ENCODE measurements around the gene NPHP3. TPM values are rescaled to one million over a fixed set of nuclear protein-coding genes. Genes with fewer than 3 reads are reported as not detected.
A peak's percentile ranks its signal among the peaks of the same experiment; 100 is the strongest.

Gene NPHP3
- total RNA-seq, 1 experiment from 2014 or later: 26.5 TPM

DNA sequence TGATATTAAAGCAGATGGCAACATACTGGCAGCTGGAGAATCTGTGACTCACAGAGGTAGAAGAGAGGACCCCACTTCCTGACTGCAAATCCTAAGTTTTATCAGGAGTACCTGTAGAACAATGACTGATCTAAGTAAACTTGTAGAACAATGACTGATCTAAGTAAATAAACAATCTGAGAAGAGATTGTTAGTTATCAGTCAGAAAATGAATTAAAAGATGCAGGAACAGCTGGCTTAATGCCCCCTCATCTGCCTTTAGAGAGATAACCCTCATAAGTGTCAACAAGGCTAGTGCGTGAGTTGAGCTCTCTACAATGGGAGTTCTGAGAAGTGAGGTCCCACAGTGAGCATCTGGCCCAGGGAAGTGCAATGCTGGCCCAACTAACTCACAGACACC, 77.2 kb downstream of the NPHP3 start:
- no TSS peak for BruUV-seq (replicated peaks)
- H3K9me2 ChIP-seq (ENCODE audit: insufficient read depth): no peaks in the 10 kb centered on the region
- no peaks in the 10 kb centered on the region for H4K20me1 ChIP-seq (ENCODE audit: insufficient read depth)
- H3F3A ChIP-seq (ENCODE audit: insufficient read depth, low read depth): no peaks in the 10 kb centered on the region
- no peak overlapping the region for H3K4me3 ChIP-seq
- DNase-seq: peak in 1 of 2 experiments; percentile 15
- H3K27me3 ChIP-seq (ENCODE audit: insufficient read depth, low read depth): no peaks in the 10 kb centered on the region
- TF ChIP-seq, protein P1, sequence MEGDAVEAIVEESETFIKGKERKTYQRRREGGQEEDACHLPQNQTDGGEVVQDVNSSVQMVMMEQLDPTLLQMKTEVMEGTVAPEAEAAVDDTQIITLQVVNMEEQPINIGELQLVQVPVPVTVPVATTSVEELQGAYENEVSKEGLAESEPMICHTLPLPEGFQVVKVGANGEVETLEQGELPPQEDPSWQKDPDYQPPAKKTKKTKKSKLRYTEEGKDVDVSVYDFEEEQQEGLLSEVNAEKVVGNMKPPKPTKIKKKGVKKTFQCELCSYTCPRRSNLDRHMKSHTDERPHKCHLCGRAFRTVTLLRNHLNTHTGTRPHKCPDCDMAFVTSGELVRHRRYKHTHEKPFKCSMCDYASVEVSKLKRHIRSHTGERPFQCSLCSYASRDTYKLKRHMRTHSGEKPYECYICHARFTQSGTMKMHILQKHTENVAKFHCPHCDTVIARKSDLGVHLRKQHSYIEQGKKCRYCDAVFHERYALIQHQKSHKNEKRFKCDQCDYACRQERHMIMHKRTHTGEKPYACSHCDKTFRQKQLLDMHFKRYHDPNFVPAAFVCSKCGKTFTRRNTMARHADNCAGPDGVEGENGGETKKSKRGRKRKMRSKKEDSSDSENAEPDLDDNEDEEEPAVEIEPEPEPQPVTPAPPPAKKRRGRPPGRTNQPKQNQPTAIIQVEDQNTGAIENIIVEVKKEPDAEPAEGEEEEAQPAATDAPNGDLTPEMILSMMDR (conservative IDR thresholded peaks at IDR 0.05): no peak
- TF ChIP-seq EZH2 (IDR thresholded peaks at IDR 0.05; ENCODE audit: low read depth): no peak
- intact Hi-C loops (cut with micrococcal nuclease; ENCODE audit: unreplicated experiment): loop anchor here (10.0 kb wide), 1 partner anchor 390 kb away; no protein-coding TSS in a partner anchor
- CTCF ChIA-PET: interaction anchor here (0.6 kb wide), 1 partner anchor 130 kb away, joined by 6 read pairs; no protein-coding TSS in a partner anchor
- no peaks in the 10 kb centered on the region; the same call in 1 of the 2 replicates for H3K9me3 ChIP-seq (ENCODE audit: insufficient read depth, low read depth)
- H3K27ac ChIP-seq: no peak overlapping the region
- no peaks in the 10 kb centered on the region for H3K36me3 ChIP-seq (ENCODE audit: low read depth)
- no peaks in the 10 kb centered on the region for H3K4me1 ChIP-seq (replicated peaks; ENCODE audit: insufficient read depth)
- no peak overlapping the region for H2AFZ ChIP-seq
- no peak overlapping the region for H3K4me2 ChIP-seq
- POLR2A ChIA-PET (ENCODE audit: unreplicated experiment): no interaction called here
- H3K79me2 ChIP-seq (ENCODE audit: low read depth): no peaks in the 10 kb centered on the region

DNA sequence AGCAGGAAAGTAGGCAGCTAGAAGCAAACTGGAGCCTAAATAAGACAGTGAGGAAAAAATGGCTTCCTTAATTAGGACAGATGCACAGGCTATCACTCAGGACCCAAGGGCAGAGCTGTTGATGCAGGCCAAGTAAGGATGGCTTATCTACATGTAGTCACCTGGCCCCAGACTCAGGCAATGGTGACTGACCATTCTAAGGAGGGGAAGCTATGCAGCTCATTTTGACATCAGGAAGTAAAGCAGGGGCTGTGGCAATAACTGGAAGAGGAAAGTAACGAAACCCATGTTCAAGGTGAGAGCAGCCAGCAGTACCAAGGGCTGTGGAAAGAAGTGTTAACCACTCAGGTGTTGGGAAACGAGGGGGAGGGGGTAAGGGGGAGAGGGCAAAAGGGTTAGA, 78.8 kb downstream of the NPHP3 start:
- Histone ChIP-seq H3K36me3 (ENCODE audit: low read depth) (no peaks in the 10 kb centered on the region), H3F3A (ENCODE audit: insufficient read depth, low read depth) (no peaks in the 10 kb centered on the region), H3K79me2 (ENCODE audit: low read depth) (no peaks in the 10 kb centered on the region), H3K27ac (no peak overlapping the region), H3K4me1 (replicated peaks; ENCODE audit: insufficient read depth) (no peaks in the 10 kb centered on the region), H4K20me1 (ENCODE audit: insufficient read depth) (no peaks in the 10 kb centered on the region), H3K9me2 (ENCODE audit: insufficient read depth) (no peaks in the 10 kb centered on the region), H3K27me3 (ENCODE audit: insufficient read depth, low read depth) (no peaks in the 10 kb centered on the region), H3K9me3 (ENCODE audit: insufficient read depth, low read depth) (no peaks in the 10 kb centered on the region; the same call in 1 of the 2 replicates), H2AFZ (no peak overlapping the region), H3K4me3 (no peak overlapping the region), H3K4me2 (no peak overlapping the region)
- ChIA-PET CTCF (interaction anchor here (0.8 to 1.5 kb wide), 4 partner anchors 101 to 294 kb away, joined by 3 to 6 read pairs (median 4); no protein-coding TSS in a partner anchor), POLR2A (ENCODE audit: unreplicated experiment) (interaction anchor here (0.6 kb wide), 1 partner anchor 299 kb away, joined by 5 read pairs; no protein-coding TSS in a partner anchor)
- TF ChIP-seq EZH2 (IDR thresholded peaks at IDR 0.05; ENCODE audit: low read depth): no peak
- TF ChIP-seq, protein P1 (conservative IDR thresholded peaks at IDR 0.05): no peak
- DNase-seq: no peak
- no TSS peak for BruUV-seq (replicated peaks)
- intact Hi-C loops (cut with micrococcal nuclease; ENCODE audit: unreplicated experiment): loop anchor here (2.0 to 10.0 kb wide), 2 partner anchors 291 to 389 kb away; no protein-coding TSS in a partner anchor

DNA sequence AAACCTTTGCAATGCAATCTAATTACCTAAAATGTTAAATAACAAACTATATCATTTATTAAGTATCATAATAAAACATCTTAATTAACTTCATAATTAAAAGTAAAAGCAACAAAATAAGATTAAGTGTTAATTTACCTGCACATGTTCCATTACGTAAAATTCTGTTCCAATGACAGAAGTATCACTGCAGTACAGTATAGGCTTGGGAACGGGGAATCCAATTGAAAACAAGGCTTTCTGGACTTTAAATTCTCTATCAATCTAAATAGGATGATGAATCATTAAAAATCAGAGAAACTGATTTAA, 79.7 kb downstream of the NPHP3 start:
- POLR2A ChIA-PET (ENCODE audit: unreplicated experiment): interaction anchor here (0.7 kb wide), 1 partner anchor 288 kb away, joined by 4 read pairs; no protein-coding TSS in a partner anchor
- Histone ChIP-seq H3K27me3 (ENCODE audit: insufficient read depth, low read depth) (no peaks in the 10 kb centered on the region), H3K36me3 (ENCODE audit: low read depth) (no peaks in the 10 kb centered on the region), H2AFZ (no peak overlapping the region), H3F3A (ENCODE audit: insufficient read depth, low read depth) (no peaks in the 10 kb centered on the region), H3K4me1 (replicated peaks; ENCODE audit: insufficient read depth) (peaks cover 6% of the 10 kb centered on the region; the same call in 1 of the 2 replicates), H3K9me3 (ENCODE audit: insufficient read depth, low read depth) (no peaks in the 10 kb centered on the region; the same call in 1 of the 2 replicates), H4K20me1 (ENCODE audit: insufficient read depth) (no peaks in the 10 kb centered on the region), H3K79me2 (ENCODE audit: low read depth) (no peaks in the 10 kb centered on the region), H3K9me2 (ENCODE audit: insufficient read depth) (no peaks in the 10 kb centered on the region), H3K4me2 (no peak overlapping the region), H3K27ac (no peak overlapping the region), H3K4me3 (no peak overlapping the region)
- BruUV-seq (replicated peaks): no TSS peak
- CTCF ChIA-PET: interaction anchor here (1.0 to 2.0 kb wide), 3 partner anchors 100 to 294 kb away, joined by 3 to 11 read pairs (median 5); no protein-coding TSS in a partner anchor
- TF ChIP-seq, protein P1 (conservative IDR thresholded peaks at IDR 0.05): peak; percentile 27
- TF ChIP-seq EZH2 (IDR thresholded peaks at IDR 0.05; ENCODE audit: low read depth): no peak
- no peak for DNase-seq
- intact Hi-C loops (cut with micrococcal nuclease; ENCODE audit: unreplicated experiment): loop anchor here (1.0 to 10.0 kb wide), 3 partner anchors 106 to 388 kb away; no protein-coding TSS in a partner anchor
